ENCODE results near the gene CLK1.

DNA sequence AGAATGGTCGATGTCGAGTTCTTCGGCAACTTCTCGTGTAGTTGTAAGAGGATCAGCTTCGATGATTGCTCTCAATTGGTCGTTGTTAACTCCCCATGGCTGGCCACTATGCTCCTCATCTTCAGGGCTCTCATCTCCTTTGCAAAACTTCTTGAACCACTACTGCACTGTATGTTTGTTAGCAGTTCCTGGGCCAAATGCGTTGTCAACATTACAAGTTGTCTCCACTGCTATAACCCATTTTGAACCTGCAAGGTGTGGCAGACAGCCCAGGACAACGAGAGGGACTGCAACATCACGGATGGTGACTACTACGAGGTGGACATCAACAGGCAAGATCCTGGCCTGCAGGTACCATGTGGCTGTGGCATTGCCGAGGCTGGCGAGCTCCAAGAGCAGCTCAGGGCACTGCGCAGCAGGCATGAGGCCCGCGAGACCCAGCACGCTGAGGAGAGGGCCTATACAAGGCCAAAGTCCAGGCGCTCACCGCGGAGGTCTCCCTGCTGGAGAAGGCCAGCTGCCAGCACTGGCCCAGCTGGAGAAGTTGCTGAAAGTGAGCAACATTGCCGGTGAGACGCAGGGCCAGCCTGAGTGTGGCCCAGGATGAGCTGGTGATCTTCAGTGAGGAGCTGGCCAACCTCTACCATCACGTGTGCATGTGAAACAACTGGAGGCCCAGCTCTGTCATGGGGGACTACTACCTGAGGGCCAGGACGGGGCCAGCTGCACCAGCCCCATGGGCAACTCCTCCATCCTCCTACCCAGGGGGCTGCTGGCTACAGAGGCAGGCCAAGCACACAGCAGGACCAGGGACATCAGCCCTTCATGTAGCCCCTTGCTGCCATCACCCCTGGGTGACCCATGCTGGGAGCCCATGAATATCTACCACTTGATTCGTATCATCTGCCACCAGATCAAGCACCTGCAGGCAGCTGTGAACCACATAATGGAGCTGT, 20.2 kb downstream of the CLK1 start:
- no peak for TF ChIP-seq EZH2 (IDR thresholded peaks at IDR 0.05; ENCODE audit: low read depth)
- TF ChIP-seq CTCF (conservative IDR thresholded peaks at IDR 0.05) = no peak

Measured in PC-9 (cell line).